ENCODE data around the gene QSOX2. TPM values are rescaled to one million over a fixed set of nuclear protein-coding genes. Genes with fewer than 3 reads are reported as not detected.

The QSOX2 gene
- polyA plus RNA-seq, 3 donors = 4.5 to 7.3 (median 6.8) TPM

Other genes with a start within 250 kb of the QSOX2 start
- 10 to 100 TPM in 1 of 3 donors, 1 to 10 TPM in 2; 5.3 to 15.5 (median 9.1) TPM for gene NACC2, start 150.5 kb downstream of the QSOX2 start, polyA plus RNA-seq
- 10 to 100 TPM; 14.9 to 25.9 (median 20.4) TPM for gene TMEM250, start 126.9 kb downstream of the QSOX2 start, polyA plus RNA-seq
- gene LHX3, start 40.7 kb downstream of the QSOX2 start, polyA plus RNA-seq = under 1 TPM in 1 of 3 donors, not detected in 2; 0.02 TPM
- under 1 TPM in 2 of 3 donors, not detected in 1; 0.03 to 0.18 TPM for gene CCDC187, start 58.3 kb upstream of the QSOX2 start, polyA plus RNA-seq
- gene GPSM1, start 81.7 kb upstream of the QSOX2 start, polyA plus RNA-seq = 10 to 100 TPM in 2 of 3 donors, 1 to 10 TPM in 1; 5.8 to 14.9 (median 11.0) TPM
- 10 to 100 TPM; 10.8 to 19.0 (median 15.6) TPM for gene DNLZ, start 117.9 kb upstream of the QSOX2 start, polyA plus RNA-seq
- gene CARD9, start 127.9 kb upstream of the QSOX2 start, polyA plus RNA-seq = 1 to 10 TPM in 2 of 3 donors, under 1 TPM in 1; 0.66 to 2.6 (median 2.2) TPM
- gene SNAPC4, start 154.4 kb upstream of the QSOX2 start, polyA plus RNA-seq = 1 to 10 TPM; 4.3 to 6.7 (median 4.9) TPM
- gene ENTR1, start 164.8 kb upstream of the QSOX2 start, polyA plus RNA-seq = 10 to 100 TPM; 22.3 to 28.2 (median 24.7) TPM
- 10 to 100 TPM; 22.1 to 63.6 (median 22.9) TPM for gene PMPCA, start 164.8 kb upstream of the QSOX2 start, polyA plus RNA-seq
- gene INPP5E, start 194.0 kb upstream of the QSOX2 start, polyA plus RNA-seq = 10 to 100 TPM in 1 of 3 donors, 1 to 10 TPM in 2; 4.8 to 10.9 (median 9.4) TPM
- gene SEC16A, start 237.2 kb upstream of the QSOX2 start, polyA plus RNA-seq = 10 to 100 TPM; 23.1 to 34.9 (median 30.9) TPM

Data from adipose tissue (tissue), 3 donors.